Activated T-cell treated with anti-CD3 and anti-CD28 coated beads for 24 hours (primary cell): ENCODE results near the gene FGD1.

Source experiments
- DNase-seq: peaks from one replicate; pipeline ENCODE4 v3.0.0-alpha.2; 2020; ENCODE audit warnings: low read depth

Gene FGD1

GRCh38 chrX:54397113-54397512 is 98.9 kb downstream of the FGD1 start:
- no peak for DNase-seq
